HuH-7.5 (cell line): Measurements from ENCODE around the gene CALM3.
"Not testable (repeated sequence)": the region's sequence is repeated elsewhere in the genome, so short reads cannot be mapped to it uniquely, and the experiment has no call there.

Experiments used
- DNase-seq: peaks from one replicate; pipeline ENCODE4 v3.0.0; 2011; ENCODE audit warnings: low spot score

The CALM3 gene

GRCh38 chr19:46601318-46602224 lies at the start of gene CALM3:
CALM3 (plus strand) TSS chr19:46601330; CDS start chr19:46601435, 105 bp downstream.
- no peak for DNase-seq

- DNase-seq: no peak
Observed at GRCh38 chr19:46552891-46553290, 48.2 kb upstream of the CALM3 start.

GRCh38 chr19:46554161-46554560 lies 47.0 kb upstream of the CALM3 start:
- DNase-seq: no peak

GRCh38 chr19:46555628-46556280 lies 45.4 kb upstream of the CALM3 start:
- DNase-seq: no peak

GRCh38 chr19:46556471-46556870 lies 44.7 kb upstream of the CALM3 start:
- not testable (repeated sequence) for DNase-seq

- DNase-seq: no peak
Observed at GRCh38 chr19:46559203-46559602, 41.9 kb upstream of the CALM3 start.

GRCh38 chr19:46559675-46560074 lies 41.5 kb upstream of the CALM3 start:
- DNase-seq: not testable (repeated sequence)

- DNase-seq: no peak
Observed at GRCh38 chr19:46564701-46565100, 36.4 kb upstream of the CALM3 start.

- peak; percentile 49 for DNase-seq
Observed at GRCh38 chr19:46571495-46571894, 29.6 kb upstream of the CALM3 start.

GRCh38 chr19:46573679-46574498 lies 27.2 kb upstream of the CALM3 start:
- DNase-seq: no peak

- no peak for DNase-seq
Observed at GRCh38 chr19:46574533-46574932, 26.6 kb upstream of the CALM3 start.

GRCh38 chr19:46578450-46578849 lies 22.7 kb upstream of the CALM3 start:
- no peak for DNase-seq

GRCh38 chr19:46579361-46579879 lies 21.7 kb upstream of the CALM3 start:
- DNase-seq: no peak

- no peak for DNase-seq
Observed at GRCh38 chr19:46580247-46580646, 20.9 kb upstream of the CALM3 start.

- no peak for DNase-seq
Observed at GRCh38 chr19:46585539-46585938, 15.6 kb upstream of the CALM3 start.

GRCh38 chr19:46586294-46586693 lies 14.8 kb upstream of the CALM3 start:
- no peak for DNase-seq

GRCh38 chr19:46587861-46588260 lies 13.3 kb upstream of the CALM3 start:
- DNase-seq: no peak

- no peak for DNase-seq
Observed at GRCh38 chr19:46591254-46591653, 9.9 kb upstream of the CALM3 start.

GRCh38 chr19:46591870-46592269 lies 9.3 kb upstream of the CALM3 start:
- no peak for DNase-seq

GRCh38 chr19:46596008-46596407 lies 5.1 kb upstream of the CALM3 start:
- no peak for DNase-seq

- no peak for DNase-seq
Observed at GRCh38 chr19:46598372-46598917, 2.7 kb upstream of the CALM3 start.
